HepG2 (cell line): ENCODE data around the gene PRSS27. TPM values are rescaled to one million over a fixed set of nuclear protein-coding genes. Genes with fewer than 3 reads are reported as not detected.

Source experiments
- ATAC-seq: fragments of 200-7000 bp; cut with Tn5 transposase; 3 replicates; pipeline ENCODE4 v1.9.1; 2020; ENCODE audit warnings: mild to moderate bottlenecking, moderate library complexity
- BruUV-seq: library from RNA; stranded (reverse); fragments of 400-500 nt; replicated peaks from 2 replicates; lab custom pipeline; 2021; lab: Mats Ljungman, UMichigan
- CTCF ChIA-PET: fragments of 300-600 bp; formaldehyde crosslinking; extraction: SDS; loops from one replicate; lab custom pipeline; 2021; ENCODE audit warnings: low total read pairs, inconsistent platforms, low intra/inter-chr PET ratio; lab: Yijun Ruan, JAX
- POLR2A ChIA-PET: fragments of 350-600 bp; sonication (Branson Sonifier 250); formaldehyde crosslinking; loops from one replicate; lab custom pipeline; 2020; ENCODE audit warnings: antibody characterized with exemption, inconsistent platforms; lab: Yijun Ruan, JAX
- DNase-seq: peaks from one replicate; pipeline ENCODE4 v3.0.0-alpha.2; 2015; ENCODE audit warnings: low spot score
- FAIRE-seq: peaks from 3 replicates; lab custom pipeline; 2011; peaks lifted over from hg19 to GRCh38; lab: Jason Lieb, UNC
- H2AFZ ChIP-seq: one replicate; pipeline ENCODE4 v1.6.1; 2011; ENCODE audit warnings: low read length, inconsistent platforms
- H3K27ac ChIP-seq: fragments of 300-600 bp; 3 replicates; pipeline ENCODE4 v1.8.0; 2011; ENCODE audit warnings: mixed run types, mild to moderate bottlenecking, mixed read lengths, low read length, inconsistent platforms; ENCODE audit not compliant: insufficient read depth; ENCODE audit errors: extremely low read length
- H3K27me3 ChIP-seq, 2 experiments: fragments of 200-600 bp in 1 of 2; 2 replicates in 1 of 2; 3 replicates in 1 of 2; pipeline versions ENCODE4 v1.6.0 to v1.8.0; 2011; ENCODE audit warnings: low read length in 2 of 2, mild to moderate bottlenecking in 2 of 2, moderate library complexity in 2 of 2, inconsistent platforms in 1 of 2; ENCODE audit not compliant: insufficient read depth in 2 of 2, control insufficient read depth in 1 of 2
- H3K36me3 ChIP-seq, 2 experiments: fragments of 200-600 bp in 1 of 2; replicated peaks in 1 of 2; 2 replicates in 1 of 2; 3 replicates in 1 of 2; pipeline versions ENCODE4 v1.5.1 to v1.8.0; 2011; ENCODE audit warnings: low read length in 2 of 2, inconsistent platforms in 1 of 2; ENCODE audit not compliant: insufficient read depth in 2 of 2, control insufficient read depth in 1 of 2
- H3K4me1 ChIP-seq: 2 replicates; pipeline ENCODE4 v1.5.1; 2012; ENCODE audit warnings: low read length, inconsistent platforms; ENCODE audit not compliant: insufficient read depth
- H3K4me2 ChIP-seq: 2 replicates; pipeline ENCODE4 v1.6.0; 2011; ENCODE audit warnings: low read depth, low read length, inconsistent platforms
- H3K4me3 ChIP-seq, 3 experiments: fragments of 200-600 bp in 1 of 3; sonication (generic), shearing (Covaris generic) in 1 of 3; replicated peaks in 1 of 3; 2 replicates each; pipeline ENCODE4 v1.5.1; 2011 to 2016; ENCODE audit warnings: low read length in 3 of 3, inconsistent platforms in 2 of 3, low read depth in 2 of 3, mild to moderate bottlenecking in 2 of 3, control low read depth in 1 of 3, mixed read lengths in 1 of 3; ENCODE audit not compliant: insufficient read depth in 1 of 3
- H3K79me2 ChIP-seq: one replicate; pipeline ENCODE4 v1.6.1; 2011; ENCODE audit warnings: low read length, inconsistent platforms; ENCODE audit not compliant: insufficient read depth
- H3K9ac ChIP-seq: 2 replicates; pipeline ENCODE4 v1.6.0; 2011; ENCODE audit warnings: mild to moderate bottlenecking, low read depth, low read length, inconsistent platforms; ENCODE audit not compliant: insufficient read depth
- H3K9me3 ChIP-seq: 2 replicates; pipeline ENCODE4 v1.5.1; 2012; ENCODE audit warnings: mild to moderate bottlenecking, low read length
- H4K20me1 ChIP-seq: 2 replicates; pipeline ENCODE4 v1.6.0; 2011; ENCODE audit warnings: inconsistent platforms, mild to moderate bottlenecking, low read length, moderate library complexity; ENCODE audit not compliant: insufficient read depth
- EEA1 ChIP-seq: sonication (generic); formaldehyde crosslinking; IDR thresholded peaks from 2 replicates; pipeline ENCODE4 v1.5.1; 2020; ENCODE audit warnings: mild to moderate bottlenecking, missing genetic modification reagents, borderline replicate concordance
- HNRNPL ChIP-seq: fragments of 200-400 bp; formaldehyde crosslinking; IDR thresholded peaks from 2 replicates; pipeline ENCODE4 v1.6.1; 2017; ENCODE audit warnings: mild to moderate bottlenecking, low read depth, low read length
- SMAD9 ChIP-seq: sonication (generic); formaldehyde crosslinking; IDR thresholded peaks from 2 replicates; pipeline ENCODE4 v1.5.1; 2020; ENCODE audit warnings: mild to moderate bottlenecking, missing genetic modification reagents
- STAT5B ChIP-seq: sonication (generic); formaldehyde crosslinking; IDR thresholded peaks from 2 replicates; pipeline ENCODE4 v1.4.0; 2020; ENCODE audit warnings: missing genetic modification reagents
- ZNF317 ChIP-seq: sonication (generic); formaldehyde crosslinking; IDR thresholded peaks from 2 replicates; pipeline ENCODE4 v1.5.0; 2020; ENCODE audit warnings: mild to moderate bottlenecking, missing genetic modification reagents
- WGBS: methylation state at CpG from one replicate; pipeline ENCODE4 v1.1.6; 2017; ENCODE audit warnings: low lambda C conversion rate; 5-methylcytosine and 5-hydroxymethylcytosine counted together
- in situ Hi-C: cut with HindIII; loops from 2 replicates; pipeline ENCODE4 v1.10.0; 2017; ENCODE audit warnings: low pct_unique_long_range_greater_than_20kb; ENCODE audit not compliant: extremely low pct_ligation_motif_present
- intact Hi-C: fragments of 100-400 bp; cut with micrococcal nuclease; formaldehyde crosslinking; loops from one replicate; pipeline ENCODE4 v1.10.0; 2022; ENCODE audit not compliant: unreplicated experiment
- polyA plus RNA-seq, 8 experiments: library from polyadenylated mRNA; depleted of rRNA in 3 of 8; stranded (reverse) in 7 of 8; unstranded in 1 of 8; fragments of >200 nt; fragmentation: Illumina TruSeq in 4 of 8; extraction: Trizol in 4 of 8; gene quantifications; 2 replicates each; pipeline versions ENCODE4 v1.2.1 to v1.2.3, GENCODE V29; 2011 to 2016; ENCODE audit warnings: low read depth in 4 of 8, missing spikeins in 1 of 8, mixed read lengths in 1 of 8; ENCODE audit not compliant: insufficient read depth in 1 of 8
- total RNA-seq, 5 experiments: library from RNA; depleted of rRNA; stranded (reverse); fragments of >200 nt; fragmentation: Illumina TruSeq; extraction: Trizol; gene quantifications; 2 replicates each; pipeline ENCODE4 v1.2.3, GENCODE V29; 2016; ENCODE audit warnings: low read depth in 1 of 5
- TF ChIP-seq, protein P1 (sequence below): sonication (generic); formaldehyde crosslinking; IDR thresholded peaks from 2 replicates; pipeline ENCODE4 v1.4.0; 2020; ENCODE audit warnings: missing genetic modification reagents

The PRSS27 gene
- total and polyA plus RNA-seq, 2 of the 13 experiments (the other 11 are each of a cell fraction or from before 2014, with no cell fraction given) = 0.20 to 0.73 TPM

DNA sequence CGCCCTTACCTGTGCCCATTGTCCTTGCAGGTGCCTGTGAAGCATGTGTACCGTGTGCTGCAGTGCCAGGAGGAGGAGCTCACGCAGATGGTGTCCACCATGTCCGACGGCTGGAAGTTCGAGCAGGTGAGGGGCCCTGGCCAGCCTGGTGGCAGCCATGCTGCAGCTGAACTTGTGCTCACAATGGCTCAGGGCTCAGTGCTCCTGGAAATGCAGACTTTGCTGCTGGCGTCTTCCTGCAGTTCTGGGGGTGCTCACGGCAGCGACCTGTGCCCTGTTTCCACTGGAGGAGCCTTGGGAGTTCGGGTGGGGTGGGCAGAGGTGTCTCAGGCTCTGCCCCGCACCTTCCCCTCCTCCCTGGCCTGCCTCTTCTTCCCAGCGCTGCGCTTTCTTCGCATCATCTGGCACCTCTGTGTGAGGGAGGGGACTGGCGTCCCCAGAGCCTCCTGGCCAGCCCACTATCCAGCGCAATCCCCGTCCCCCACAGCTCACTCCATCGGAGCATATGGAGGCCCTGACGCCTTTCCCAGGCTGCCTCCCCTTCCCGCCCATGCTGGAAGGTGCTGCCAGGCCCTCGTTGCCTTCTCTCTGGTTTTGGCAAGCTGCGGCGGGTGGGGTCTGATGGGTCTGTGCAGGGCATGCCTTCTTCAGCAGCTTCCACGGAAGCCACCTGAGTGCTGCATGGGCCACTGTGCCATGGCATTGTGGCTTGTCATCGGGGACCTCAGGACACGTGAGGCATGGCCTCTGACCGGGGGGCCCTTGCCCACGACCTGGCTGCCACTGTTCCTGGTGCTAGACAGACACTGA is 20.0 kb downstream of the PRSS27 start:
- H3K27ac ChIP-seq = no peak overlapping the region
- FAIRE-seq (no peak), DNase-seq (no peak), ATAC-seq (no peak)
- no peak for TF ChIP-seq STAT5B (CRISPR knock-in tag)
- no peak for TF ChIP-seq ZNF317
- TF ChIP-seq, protein P1, sequence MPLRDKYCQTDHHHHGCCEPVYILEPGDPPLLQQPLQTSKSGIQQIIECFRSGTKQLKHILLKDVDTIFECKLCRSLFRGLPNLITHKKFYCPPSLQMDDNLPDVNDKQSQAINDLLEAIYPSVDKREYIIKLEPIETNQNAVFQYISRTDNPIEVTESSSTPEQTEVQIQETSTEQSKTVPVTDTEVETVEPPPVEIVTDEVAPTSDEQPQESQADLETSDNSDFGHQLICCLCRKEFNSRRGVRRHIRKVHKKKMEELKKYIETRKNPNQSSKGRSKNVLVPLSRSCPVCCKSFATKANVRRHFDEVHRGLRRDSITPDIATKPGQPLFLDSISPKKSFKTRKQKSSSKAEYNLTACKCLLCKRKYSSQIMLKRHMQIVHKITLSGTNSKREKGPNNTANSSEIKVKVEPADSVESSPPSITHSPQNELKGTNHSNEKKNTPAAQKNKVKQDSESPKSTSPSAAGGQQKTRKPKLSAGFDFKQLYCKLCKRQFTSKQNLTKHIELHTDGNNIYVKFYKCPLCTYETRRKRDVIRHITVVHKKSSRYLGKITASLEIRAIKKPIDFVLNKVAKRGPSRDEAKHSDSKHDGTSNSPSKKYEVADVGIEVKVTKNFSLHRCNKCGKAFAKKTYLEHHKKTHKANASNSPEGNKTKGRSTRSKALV (CRISPR knock-in tag) = no peak
- TF ChIP-seq HNRNPL = no peak
- TF ChIP-seq EEA1 = no peak
- no peak for TF ChIP-seq SMAD9 (CRISPR knock-in tag)
- peaks cover 32 to 41% of the 10 kb centered on the region in 2 experiments; a peak in 4 of 5 replicates for H3K36me3 ChIP-seq
- H4K20me1 ChIP-seq = no peaks in the 10 kb centered on the region
- H3K79me2 ChIP-seq = no peaks in the 10 kb centered on the region
- in situ Hi-C loops (no loop called here), intact Hi-C loops (no loop called here)
- WGBS = 93% methylated on average over 20 of the region's 28 CpGs
- H3K9me3 ChIP-seq = no peaks in the 10 kb centered on the region
- no peaks in the 10 kb centered on the region for H3K4me1 ChIP-seq
- H3K27me3 ChIP-seq = no peaks in the 10 kb centered on the region
- BruUV-seq = no TSS peak
- POLR2A ChIA-PET = no interaction called here
- H3K4me2 ChIP-seq = no peak overlapping the region
- H3K4me3 ChIP-seq = no peak overlapping the region
- H3K9ac ChIP-seq = no peak overlapping the region
- H2AFZ ChIP-seq = no peak overlapping the region
- CTCF ChIA-PET = no interaction called here
